CD1c-positive myeloid dendritic cell (primary cell): ENCODE data around the gene RAF1.
A peak's percentile ranks its signal among the peaks of the same experiment; 100 is the strongest.
"Not testable (repeated sequence)": the region's sequence is repeated elsewhere in the genome, so short reads cannot be mapped to it uniquely, and the experiment has no call there.

Experiments
- DNase-seq: peaks from one replicate; pipeline ENCODE4 v3.0.0-alpha.2; 2016; ENCODE audit errors: extremely low spot score

RAF1 gene

GRCh38 chr3:12560505-12561190 is 103.3 kb downstream of the RAF1 start:
- no peak for DNase-seq

DNA sequence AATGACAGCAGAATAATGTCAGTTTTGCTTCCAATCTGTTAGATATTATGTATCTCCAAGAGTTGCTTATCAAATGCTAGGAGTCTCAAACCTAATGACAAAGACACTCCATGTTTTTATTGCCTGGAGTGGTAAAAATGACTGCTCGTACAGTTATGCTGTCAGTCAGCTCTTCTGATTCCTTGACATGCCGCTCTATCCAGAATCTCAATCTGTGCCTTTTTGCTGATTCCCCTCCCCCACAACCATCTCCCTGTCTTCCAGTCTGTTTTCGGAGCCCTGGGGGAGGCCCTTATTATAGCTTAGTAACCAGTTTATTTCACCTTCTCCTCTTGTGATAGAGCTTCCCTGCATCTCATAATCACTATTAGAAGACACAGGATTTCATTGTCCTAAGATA is 104.4 kb downstream of the RAF1 start:
- no peak for DNase-seq

GRCh38 chr3:12558706-12559105 is 105.2 kb downstream of the RAF1 start:
- no peak for DNase-seq

DNA sequence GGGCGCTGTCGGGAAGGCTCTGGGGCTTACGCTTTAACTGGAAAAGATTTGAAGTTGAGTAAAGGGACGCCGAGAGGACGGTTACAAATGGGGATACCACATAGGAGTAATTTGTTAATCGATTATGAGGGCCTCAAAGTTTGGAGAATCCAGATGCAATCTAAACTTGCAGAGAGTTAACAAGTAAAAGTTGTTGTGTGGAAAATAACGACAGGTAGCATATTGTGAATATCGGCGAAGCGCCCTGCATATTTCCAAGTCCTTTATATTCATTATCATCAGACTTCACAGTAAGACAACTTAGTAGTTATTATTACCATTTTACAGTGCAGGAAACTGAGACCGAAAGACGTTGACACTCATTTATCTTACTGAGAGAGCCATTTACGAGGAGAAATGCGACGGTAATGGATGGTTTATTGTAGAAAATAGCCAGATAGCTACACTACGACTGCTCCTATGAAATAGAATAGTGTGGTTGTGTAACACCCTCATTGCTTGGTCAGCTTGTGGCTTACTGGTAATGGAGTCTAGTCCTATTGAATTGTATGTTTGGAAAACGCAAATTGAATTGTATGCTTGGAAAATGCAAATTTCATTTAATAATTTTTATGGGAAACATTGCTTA is 106.3 kb downstream of the RAF1 start:
- peak; percentile 18 for DNase-seq

DNA sequence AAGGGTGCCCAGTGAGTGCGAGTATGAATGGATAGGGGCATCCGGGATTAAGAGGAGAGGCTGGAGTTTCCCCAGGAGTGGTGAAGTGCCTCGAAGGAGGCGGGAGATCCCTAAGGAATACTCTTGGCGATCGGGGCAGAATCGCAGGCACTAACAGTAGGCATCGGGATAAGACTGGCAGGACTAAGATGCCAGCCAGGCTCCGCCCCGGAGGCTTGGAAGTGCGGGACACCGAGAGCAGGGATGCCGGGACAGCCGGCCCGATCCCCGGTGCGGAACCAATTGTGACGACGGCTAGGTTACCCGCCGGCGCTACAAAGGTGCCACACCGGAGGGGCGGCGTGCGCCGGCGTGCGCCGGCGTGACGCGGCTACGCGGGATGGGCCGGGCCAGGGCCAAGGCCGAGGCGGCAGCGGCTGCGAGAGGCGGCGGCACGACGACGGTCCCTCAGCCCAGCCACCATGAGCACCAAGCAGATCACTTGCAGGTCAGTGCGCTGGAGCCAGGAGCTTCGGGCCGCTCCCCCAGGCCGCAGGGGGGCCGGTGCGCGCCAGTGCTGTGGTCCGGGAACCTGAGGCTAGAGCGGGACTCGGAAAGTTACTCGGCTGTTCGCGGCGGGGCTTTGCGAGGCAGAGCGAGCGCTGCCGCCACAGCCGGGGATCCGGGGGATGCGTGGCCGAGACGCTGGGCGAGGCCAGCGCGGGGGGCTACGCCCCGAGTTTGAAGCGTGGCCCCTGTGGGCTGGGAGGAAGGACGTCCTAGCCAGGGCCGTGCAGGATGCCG is 107.0 kb downstream of the RAF1 start, which contains the start of gene MKRN2:
MKRN2 (plus strand) TSS at position 398 of the 783 bp plus-strand sequence; CDS start at position 462, 64 bp downstream.
- peak; percentile 95 for DNase-seq

DNA sequence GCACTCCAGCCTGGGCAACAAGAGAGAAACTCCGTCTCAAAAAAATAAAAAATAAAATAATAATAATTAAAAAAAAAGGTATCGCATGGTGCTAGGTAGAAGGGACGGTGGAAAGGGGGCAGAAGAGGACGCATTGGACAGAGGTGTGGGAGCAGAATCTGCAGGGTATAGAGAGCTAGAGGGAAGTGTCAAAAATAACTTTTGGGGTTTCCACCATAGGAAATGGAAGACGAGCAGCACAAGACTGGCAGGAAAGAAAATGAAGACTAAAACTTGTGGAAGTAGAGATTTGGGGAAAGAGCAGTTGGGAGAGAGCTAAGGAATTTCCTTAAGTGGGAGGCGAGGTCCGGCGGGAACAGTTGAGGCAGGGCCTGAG is 107.6 kb downstream of the RAF1 start:
- no peak for DNase-seq

- no peak for DNase-seq
Measured at GRCh38 chr3:12553921-12554391, 110.0 kb downstream of the RAF1 start.

DNA sequence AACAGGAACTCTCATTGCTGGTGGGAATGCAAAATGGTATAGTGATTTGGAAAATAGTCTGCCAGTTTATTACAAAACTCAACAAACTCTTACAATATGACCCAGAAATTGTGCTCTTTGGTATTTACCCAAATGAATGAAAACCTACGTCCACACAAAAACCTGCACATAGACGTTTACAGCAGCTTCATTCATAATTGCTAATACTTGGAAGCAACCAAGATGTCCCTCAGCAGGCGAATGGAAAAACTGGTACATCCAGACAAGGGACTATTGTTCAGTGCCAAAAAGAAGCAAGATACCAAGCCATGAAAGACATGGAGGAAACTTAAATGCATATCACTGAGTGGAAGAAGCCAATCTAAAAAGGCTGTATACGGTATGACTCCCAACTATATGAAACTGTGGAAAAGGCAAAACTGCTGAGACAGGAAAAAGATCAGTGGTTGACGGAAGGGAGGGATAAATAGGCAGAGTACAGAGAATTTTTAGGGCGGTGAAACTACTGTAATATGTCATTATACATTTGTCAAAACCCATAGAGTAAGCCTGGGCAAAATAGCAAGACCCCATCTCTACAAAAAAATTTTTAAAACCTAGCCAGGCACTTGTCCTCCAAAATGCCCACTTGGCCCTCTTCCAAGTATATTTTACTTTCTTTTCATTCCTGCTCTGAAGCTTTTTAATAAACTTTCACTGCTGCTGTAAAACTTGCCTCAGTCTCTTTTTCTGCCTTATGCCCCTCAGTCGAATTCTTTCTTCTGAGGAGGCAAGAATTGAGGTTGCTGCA is 113.8 kb downstream of the RAF1 start:
- no peak for DNase-seq

DNA sequence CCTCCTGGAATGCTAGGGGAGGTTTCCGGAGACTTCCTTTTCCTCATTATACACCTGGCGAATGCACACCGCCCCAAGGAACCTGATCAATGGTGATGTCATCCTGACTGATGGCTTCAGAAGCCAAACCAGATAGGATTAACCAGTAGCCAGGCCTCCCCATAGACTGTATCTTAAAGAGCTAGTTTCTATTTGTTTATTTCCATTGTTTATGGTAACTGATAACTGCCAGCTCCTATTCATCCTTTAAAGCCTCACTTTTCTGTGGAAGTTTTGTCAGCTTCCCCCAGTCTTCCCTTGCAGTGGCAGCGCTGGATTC is 118.5 kb downstream of the RAF1 start, which contains the start of gene MKRN2OS:
MKRN2OS (minus strand) TSS at position 27 of the 319 bp plus-strand sequence. CDS start 35 bp downstream, outside the sequence.
- DNase-seq = no peak

- no peak for DNase-seq
Measured at GRCh38 chr3:12544652-12545472, 119.1 kb downstream of the RAF1 start.

DNA sequence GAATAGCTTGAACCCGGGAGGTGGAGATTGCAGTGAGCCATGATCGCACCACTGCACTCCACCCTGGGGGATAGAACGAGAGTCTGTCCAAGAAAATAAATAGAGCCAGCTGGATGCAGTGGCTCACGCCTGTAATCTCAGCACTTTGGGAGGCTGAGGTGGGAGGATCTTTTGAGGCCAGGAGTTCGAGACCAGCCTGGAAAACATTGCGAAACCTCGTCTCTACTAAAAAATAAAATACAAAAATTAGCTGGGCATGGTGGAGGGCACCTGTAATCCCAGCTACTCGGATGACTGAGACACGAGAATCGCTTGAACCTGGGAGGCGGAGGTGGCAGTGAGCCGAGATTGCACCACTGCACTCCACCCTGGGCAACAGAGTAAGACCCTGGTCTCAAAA is 120.4 kb downstream of the RAF1 start:
- not testable (repeated sequence) for DNase-seq

GRCh38 chr3:12541625-12542024 is 122.3 kb downstream of the RAF1 start:
- no peak for DNase-seq

GRCh38 chr3:12536423-12536822 is 127.5 kb downstream of the RAF1 start:
- DNase-seq = no peak
